ENCODE measurements around the gene TSPAN14. TPM values are rescaled to one million over a fixed set of nuclear protein-coding genes. Genes with fewer than 3 reads are reported as not detected.

The TSPAN14 gene
- total RNA-seq, 2 donors from 2014 or later, result 83.5 to 91.7 TPM

GRCh38 chr10:80468806-80469421 is 14.8 kb downstream of the TSPAN14 start:
- no peak for TF ChIP-seq CTCF (IDR thresholded peaks at IDR 0.05)
- H3K9ac ChIP-seq (ENCODE audit: low read depth in 2 of 2, low read length in 2 of 2), result peak overlapping the region in 1 of 2 donors; percentile 55
- no peaks in the 10 kb centered on the region for H3K9me3 ChIP-seq
- peaks cover 24% of the 10 kb centered on the region for H3K4me1 ChIP-seq
- no peaks in the 10 kb centered on the region for H3K27me3 ChIP-seq
- H3K36me3 ChIP-seq, result no peaks in the 10 kb centered on the region
- peak overlapping the region; percentile 55 for H3K27ac ChIP-seq
- DNase-seq, result peak; percentile 28
- no peak overlapping the region for H3K4me3 ChIP-seq
- intact Hi-C loops (cut with DNase I), result no loop called here

- Histone ChIP-seq H3K27me3 (no peaks in the 10 kb centered on the region), H3K4me1 (peaks cover 10% of the 10 kb centered on the region), H3K27ac (no peak overlapping the region), H3K4me3 (no peak overlapping the region), H3K9ac (ENCODE audit: low read depth in 2 of 2, low read length in 2 of 2) (no peak overlapping the region), H3K9me3 (no peaks in the 10 kb centered on the region), H3K36me3 (no peaks in the 10 kb centered on the region)
- intact Hi-C loops (cut with DNase I), result no loop called here
- TF ChIP-seq CTCF (IDR thresholded peaks at IDR 0.05), result no peak
- no peak for DNase-seq
Observed at GRCh38 chr10:80470266-80470665, 16.2 kb downstream of the TSPAN14 start.

- Histone ChIP-seq H3K4me3 (no peak overlapping the region), H3K27me3 (no peaks in the 10 kb centered on the region), H3K4me1 (peaks cover 4% of the 10 kb centered on the region), H3K9me3 (no peaks in the 10 kb centered on the region), H3K27ac (no peak overlapping the region), H3K9ac (ENCODE audit: low read depth in 2 of 2, low read length in 2 of 2) (peak overlapping the region in 1 of 2 donors; percentile 19), H3K36me3 (no peaks in the 10 kb centered on the region)
- no peak for DNase-seq
- no peak for TF ChIP-seq CTCF (IDR thresholded peaks at IDR 0.05)
- intact Hi-C loops (cut with DNase I), result no loop called here
Observed at GRCh38 chr10:80471001-80471400, 16.9 kb downstream of the TSPAN14 start.

- Histone ChIP-seq H3K36me3 (no peaks in the 10 kb centered on the region), H3K9me3 (no peaks in the 10 kb centered on the region), H3K4me3 (no peak overlapping the region), H3K27me3 (no peaks in the 10 kb centered on the region), H3K4me1 (peaks cover 4% of the 10 kb centered on the region), H3K27ac (no peak overlapping the region), H3K9ac (ENCODE audit: low read depth in 2 of 2, low read length in 2 of 2) (no peak overlapping the region)
- intact Hi-C loops (cut with DNase I), result no loop called here
- TF ChIP-seq CTCF (IDR thresholded peaks at IDR 0.05), result no peak
- DNase-seq, result no peak
Observed at GRCh38 chr10:80471715-80472233, 17.7 kb downstream of the TSPAN14 start.

- H3K4me3 ChIP-seq, result no peak overlapping the region
- no peak for DNase-seq
- H3K9ac ChIP-seq (ENCODE audit: low read depth in 2 of 2, low read length in 2 of 2), result no peak overlapping the region
- H3K9me3 ChIP-seq, result no peaks in the 10 kb centered on the region
- H3K27me3 ChIP-seq, result no peaks in the 10 kb centered on the region
- H3K36me3 ChIP-seq, result no peaks in the 10 kb centered on the region
- H3K4me1 ChIP-seq, result peaks cover 4% of the 10 kb centered on the region
- H3K27ac ChIP-seq, result peak overlapping the region; percentile 7
- TF ChIP-seq CTCF (IDR thresholded peaks at IDR 0.05), result no peak
- intact Hi-C loops (cut with DNase I), result no loop called here
Observed at GRCh38 chr10:80472234-80473095, 18.4 kb downstream of the TSPAN14 start.

Data from colonic mucosa (tissue), 4 donors.